LoVo (cell line): ENCODE results near the gene FOXL2NB.
"Not testable (repeated sequence)": the region's sequence is repeated elsewhere in the genome, so short reads cannot be mapped to it uniquely, and the experiment has no call there.

Experiments
- DNase-seq: peaks from one replicate; pipeline ENCODE4 v3.0.0-alpha.2; 2016; ENCODE audit warnings: low spot score

FOXL2NB gene

DNA sequence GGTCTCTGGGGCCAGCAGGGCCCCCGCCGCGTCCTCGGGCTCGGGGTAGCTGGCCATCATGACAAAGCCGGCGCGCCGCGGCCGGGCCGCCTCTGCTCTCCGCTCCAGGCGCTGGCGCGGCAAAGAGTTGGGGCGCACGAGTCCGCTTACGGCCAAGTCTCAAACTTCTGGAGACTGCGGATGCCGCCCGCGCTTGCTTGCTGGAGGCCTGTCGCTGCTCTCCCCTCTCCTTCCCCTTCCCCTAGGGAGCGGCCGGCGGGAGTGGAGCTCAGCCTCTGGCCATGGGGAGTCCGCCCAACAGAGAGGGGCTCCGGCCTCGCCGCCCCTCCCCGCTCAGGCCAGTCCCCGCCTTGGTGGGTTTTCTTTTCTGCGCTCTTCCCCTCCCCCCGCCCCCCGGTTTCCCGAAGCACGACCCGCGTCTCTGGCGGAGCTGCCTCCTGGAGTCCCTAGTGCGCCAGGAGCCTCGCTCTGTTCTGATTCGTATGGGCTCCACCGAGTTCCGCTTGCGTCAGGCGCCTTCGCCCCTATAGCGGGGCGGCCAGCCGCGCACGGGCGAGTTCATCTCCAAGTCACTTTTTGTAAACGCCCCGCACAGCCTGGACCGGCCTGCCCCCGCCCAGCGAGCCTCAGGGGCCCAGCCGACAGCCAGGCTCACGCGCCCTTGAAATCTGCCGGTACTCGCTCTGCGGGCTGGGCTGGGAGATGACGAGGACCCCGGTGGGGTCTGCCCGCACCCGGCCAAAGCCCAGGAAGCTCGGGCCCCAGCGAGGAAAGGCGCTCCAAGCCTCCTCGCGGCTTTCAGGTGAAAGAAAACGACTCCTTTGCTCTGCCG lies at the start of gene FOXL2NB, which contains the start of gene FOXL2:
FOXL2NB (plus strand) TSS at position 555 of the 832 bp plus-strand sequence; CDS start at position 703, 148 bp downstream.
FOXL2 (minus strand) TSS at position 475 of the 832 bp plus-strand sequence; CDS start at position 60, 415 bp downstream.
- no peak for DNase-seq

- peak; percentile 53 for DNase-seq
Measured at GRCh38 chr3:138898301-138898700, 48.7 kb upstream of the FOXL2NB start.

DNA sequence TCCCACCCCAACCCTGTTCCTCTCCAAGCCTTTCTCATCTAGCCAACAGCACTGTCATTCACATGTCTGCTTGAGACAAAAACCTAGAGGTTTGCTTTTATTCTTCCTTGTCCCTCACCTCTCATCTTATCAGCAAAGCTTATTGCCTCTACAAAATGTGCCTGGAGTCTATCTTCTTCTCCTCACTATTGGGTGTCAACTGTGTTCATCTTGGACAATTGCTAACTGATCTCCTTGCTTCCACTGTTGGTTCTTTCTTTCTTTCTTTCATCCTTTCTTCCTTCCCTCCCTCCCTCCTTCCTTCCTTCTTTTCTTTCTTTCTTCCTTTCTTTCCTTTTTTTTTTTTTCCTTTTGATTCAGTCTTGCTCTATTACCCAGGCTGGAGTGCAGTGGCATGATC lies 48.3 kb upstream of the FOXL2NB start:
- no peak for DNase-seq

GRCh38 chr3:138899351-138899991 lies 47.5 kb upstream of the FOXL2NB start:
- no peak for DNase-seq

DNA sequence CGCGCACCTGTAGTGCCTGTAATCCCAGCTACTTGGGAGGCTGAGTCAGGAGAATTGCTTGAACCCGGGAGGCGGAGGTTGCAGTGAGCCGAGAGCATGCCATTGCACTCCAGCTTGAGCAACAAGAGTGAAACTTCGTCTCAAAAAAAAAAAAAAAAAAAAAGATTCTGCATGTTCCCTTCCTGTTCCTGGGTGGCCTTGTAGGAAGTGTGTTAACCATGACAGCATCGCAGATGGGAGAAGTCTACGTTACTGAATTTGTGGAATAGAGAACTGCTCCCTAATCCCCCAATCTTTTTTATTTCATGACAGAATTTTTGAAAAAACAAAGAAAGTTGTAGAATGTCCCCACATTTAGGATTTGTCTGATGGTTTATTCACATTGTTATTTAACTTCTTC lies 45.5 kb upstream of the FOXL2NB start:
- DNase-seq = no peak

- no peak for DNase-seq
Measured at GRCh38 chr3:138902171-138902570, 44.8 kb upstream of the FOXL2NB start.

DNA sequence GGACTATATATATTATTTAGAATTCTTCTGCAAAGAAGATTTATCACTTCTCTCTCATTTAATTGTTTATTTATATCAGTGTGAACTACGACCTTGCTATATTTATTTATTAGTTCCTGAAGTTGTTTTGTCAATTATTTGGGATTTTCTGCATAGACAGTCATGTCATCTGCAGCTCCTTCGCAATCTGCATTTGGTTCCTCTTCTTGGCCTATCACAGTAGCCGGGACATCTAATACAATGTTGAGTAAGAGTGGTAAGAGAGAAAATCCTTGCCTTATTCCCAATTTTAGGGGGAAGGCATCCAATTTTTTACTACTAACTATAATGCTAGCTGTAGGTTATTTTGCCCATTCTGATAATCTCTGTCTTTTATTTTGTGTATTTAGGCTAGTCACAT lies 39.5 kb upstream of the FOXL2NB start:
- no peak for DNase-seq

GRCh38 chr3:138908846-138909245 lies 38.2 kb upstream of the FOXL2NB start:
- no peak for DNase-seq

DNA sequence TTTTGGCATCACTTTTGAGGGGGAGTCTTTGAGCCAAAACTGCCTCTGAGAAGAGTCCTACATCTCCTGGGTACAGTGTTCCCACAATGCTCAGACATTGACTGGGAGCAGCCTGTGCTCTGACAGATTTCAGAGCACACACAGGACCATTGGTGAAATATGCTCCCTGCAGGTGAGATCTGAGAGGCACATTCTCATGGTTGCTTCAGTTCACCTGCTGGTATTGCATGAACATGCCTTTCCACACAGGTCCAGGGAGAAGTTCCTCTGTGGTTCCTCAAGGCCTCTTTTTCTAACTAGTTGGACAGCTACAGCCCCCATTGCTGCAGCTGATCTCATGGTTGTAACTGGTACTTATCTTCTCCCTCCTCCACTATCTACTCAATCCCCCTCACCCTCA lies 37.1 kb upstream of the FOXL2NB start:
- DNase-seq = no peak

DNA sequence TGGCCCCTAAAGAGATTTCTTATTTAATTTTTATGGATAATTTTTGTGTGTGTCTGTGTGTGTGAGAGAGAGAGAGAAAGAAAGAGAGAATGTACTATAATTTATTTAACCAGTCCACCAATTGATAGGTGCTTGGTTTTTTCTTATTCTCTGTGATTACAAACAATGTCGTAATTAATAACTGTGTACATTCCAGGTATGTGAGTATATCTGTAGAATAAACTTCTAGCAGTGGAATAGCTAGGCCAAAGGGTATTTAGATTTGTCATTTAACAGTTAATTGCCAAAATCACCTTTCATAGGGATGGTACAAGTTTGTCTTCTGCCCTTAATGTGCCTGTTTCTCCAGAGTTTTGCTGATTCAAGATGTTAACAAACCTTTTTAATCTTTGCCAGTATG lies 35.4 kb upstream of the FOXL2NB start:
- DNase-seq = no peak

DNA sequence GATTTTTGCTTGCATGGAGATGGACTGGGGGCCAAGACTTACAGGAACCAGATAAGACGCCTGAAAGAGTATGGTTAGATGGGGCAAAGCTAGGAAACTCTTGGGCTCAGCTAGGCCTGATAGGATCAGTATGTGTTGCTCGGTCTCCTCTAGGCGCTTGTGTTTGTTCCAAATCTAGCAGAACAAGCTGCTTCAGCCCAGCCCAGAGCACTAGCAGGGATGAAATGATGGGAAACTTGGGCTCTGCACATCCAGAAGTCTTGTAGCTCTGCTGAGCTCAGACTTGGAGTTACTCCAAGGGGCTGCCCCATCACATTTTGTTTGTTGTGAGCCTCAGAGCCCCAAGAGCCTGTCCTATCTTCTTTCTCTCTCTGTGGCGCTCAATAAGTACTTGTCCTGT lies 34.8 kb upstream of the FOXL2NB start:
- DNase-seq = no peak

GRCh38 chr3:138913766-138914165 lies 33.3 kb upstream of the FOXL2NB start:
- no peak for DNase-seq

DNA sequence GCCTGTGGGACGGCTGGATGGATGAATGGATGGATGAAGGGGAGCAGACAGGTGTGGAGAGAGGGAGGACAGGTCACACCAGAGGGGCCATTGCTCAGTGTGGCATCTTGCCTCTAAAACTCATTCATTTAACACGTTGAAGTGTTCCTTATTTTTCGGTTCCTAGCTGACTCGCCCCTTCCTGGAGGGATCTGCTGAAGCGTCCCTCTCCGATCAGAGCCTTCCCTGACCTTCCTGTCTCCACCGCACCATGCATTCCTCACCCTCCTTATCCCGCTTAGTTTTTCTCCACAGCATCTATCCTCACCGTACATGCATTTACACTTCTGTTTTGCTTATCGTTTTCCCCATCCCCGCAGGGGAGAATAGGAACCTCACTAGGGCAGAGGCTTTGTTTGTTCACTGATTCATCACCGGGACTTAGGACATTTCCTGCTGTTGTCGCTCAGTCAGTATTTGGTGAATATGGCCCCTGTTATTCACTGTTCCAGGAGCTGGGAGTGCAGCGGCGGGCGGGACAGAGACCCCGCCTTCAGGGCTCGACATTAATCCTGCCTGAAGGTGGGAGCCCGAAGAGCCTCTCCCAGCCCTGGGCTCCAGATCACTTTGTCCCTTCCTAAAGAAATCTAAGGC lies 32.0 kb upstream of the FOXL2NB start:
- no peak for DNase-seq

GRCh38 chr3:138915503-138916498 lies 31.2 kb upstream of the FOXL2NB start:
- peak; percentile 90 for DNase-seq

DNA sequence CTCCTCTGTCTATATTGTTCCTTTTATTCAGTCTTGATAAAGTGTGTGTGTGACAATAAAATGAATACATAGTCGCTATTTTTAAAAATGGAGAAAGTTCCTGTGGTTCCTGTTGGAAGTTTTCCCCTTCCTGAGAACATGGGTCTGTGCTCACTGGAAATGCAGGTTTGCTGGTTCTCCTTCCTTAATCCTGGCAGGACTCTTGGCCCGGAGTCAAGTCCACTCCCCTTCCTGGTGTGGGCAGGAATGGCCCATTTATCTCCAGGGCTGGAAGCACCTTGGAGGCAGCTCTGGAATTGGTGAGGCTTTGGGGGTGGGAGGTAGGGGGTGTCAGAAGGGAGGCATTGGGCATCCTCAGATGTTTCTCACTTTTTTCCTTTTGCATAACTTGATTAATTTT lies 30.2 kb upstream of the FOXL2NB start:
- peak; percentile 44 for DNase-seq

DNA sequence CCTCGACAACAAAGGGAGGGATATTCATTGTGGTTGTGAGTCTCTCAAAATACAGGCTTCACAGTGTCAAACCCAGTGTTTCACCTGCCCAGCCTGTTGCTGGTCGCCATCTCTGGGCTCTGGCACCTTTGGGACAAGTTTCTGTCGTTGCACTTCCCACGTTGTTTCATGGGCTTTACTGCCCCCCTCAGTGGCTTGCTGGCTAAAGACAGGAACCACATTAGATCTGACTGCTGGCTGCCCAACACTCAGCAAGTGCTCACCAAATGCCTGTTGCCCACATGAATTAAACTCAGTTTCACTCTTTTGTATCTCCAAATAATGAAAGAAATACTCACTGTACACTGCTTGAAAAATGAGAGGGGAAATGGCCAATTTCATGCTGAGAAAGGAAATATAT lies 27.7 kb upstream of the FOXL2NB start:
- no peak for DNase-seq

DNA sequence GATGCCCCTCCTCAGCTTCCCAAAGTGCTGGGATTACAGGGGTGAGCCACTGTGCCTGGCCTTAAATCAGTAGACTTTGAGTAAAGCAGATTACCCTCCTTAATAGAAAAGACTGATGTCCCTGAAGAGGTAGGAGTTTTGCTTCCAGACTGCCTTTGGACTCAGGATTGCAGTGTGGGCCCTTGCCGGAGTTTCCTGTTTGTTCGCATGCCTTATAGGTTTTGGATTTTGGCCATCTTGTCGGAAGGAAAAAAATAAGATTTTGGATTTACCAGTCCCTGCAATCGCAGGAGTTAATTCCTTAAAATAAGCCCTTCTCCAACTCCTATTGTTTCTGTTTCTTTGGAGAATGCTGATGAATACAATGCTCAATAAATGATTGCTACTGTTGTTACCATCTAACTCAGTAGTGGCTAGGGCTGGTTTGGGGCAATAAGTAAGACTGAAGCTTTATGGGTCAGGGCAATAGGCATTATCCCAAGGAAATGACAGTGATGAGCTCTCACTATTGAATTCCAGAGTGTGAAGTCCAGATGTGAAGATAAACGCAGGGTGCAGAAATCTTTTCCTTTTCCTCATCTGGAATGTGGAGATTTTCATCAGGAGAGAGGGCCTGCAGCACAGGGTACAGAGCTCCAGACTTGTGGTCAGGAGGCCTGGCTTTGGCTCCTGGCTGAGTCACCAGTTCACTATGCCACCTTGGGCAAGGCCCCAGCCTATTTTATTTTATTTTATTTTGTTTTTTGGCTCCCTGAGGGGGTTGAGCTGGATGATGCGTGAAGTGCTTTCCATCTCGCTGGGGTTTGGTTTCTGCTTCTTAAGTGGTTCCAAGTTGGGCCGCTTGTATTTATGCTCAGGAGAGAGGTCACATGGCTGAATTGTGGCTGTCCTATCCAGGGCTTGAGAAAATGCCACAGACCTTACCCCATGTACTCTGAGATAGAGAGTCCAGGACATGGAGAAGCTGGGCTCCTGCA lies 25.4 kb upstream of the FOXL2NB start:
- peak; percentile 71 for DNase-seq

- DNase-seq = not testable (repeated sequence)
Measured at GRCh38 chr3:138922400-138922799, 24.6 kb upstream of the FOXL2NB start.

- peak; percentile 81 for DNase-seq
Measured at GRCh38 chr3:138923531-138923994, 23.5 kb upstream of the FOXL2NB start.

DNA sequence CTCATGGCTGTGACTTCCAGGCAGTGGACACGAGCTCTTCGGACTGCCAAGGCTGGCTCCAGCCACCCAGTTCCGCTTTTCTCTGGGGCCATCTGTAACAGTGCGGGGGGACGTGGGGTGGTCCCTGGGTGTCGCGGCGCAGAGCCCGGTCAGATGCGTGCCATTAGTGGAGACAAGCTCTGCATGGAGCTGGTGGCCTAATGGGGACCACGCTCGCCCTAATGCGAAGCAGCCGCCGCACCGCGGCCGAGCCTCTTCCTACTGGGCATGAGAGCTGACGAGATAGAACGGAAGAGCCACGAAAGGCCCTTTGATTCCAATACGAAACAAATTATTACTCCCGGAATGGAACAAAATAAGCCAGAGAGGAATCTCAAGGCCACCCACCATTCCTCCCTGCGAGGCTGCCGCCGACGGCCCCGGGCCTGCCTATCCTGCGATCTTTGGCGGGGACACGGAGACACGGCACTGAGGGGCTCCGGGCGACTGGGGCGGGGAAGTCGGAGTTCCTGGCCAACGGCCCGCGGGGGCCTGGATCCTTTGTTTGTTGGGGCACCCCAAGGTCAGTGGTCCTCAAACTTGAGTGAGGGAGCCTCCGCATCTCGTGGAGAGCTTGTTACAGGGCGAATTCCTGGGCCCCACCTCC lies 18.2 kb upstream of the FOXL2NB start:
- DNase-seq = no peak
